HG02970 (cell line): ENCODE data around the gene TRMT1.
"Not testable (repeated sequence)": the region's sequence is repeated elsewhere in the genome, so short reads cannot be mapped to it uniquely, and the experiment has no call there.

Experiments used
- ATAC-seq: cut with Tn5 transposase; IDR thresholded peaks from one replicate; pipeline ENCODE4 v1.9.1; 2021; ENCODE audit warnings: mild to moderate bottlenecking, moderate library complexity, moderate number of reproducible peaks; ENCODE audit not compliant: unreplicated experiment, low FRiP score

The TRMT1 gene

GRCh38 chr19:13150931-13151604 is 34.5 kb upstream of the TRMT1 start:
- ATAC-seq: no peak

- peak; percentile 28 for ATAC-seq
Measured at GRCh38 chr19:13150187-13150930, 33.8 kb upstream of the TRMT1 start, which contains the start of the genes IER2 and STX10. Gene IER2, plus strand, starts transcription at chr19:13150411. Its CDS starts 2,776 bp downstream, at chr19:13153187. Gene STX10, minus strand, starts transcription at chr19:13150375. Its CDS starts 202 bp downstream, at chr19:13150173.

GRCh38 chr19:13149628-13150186 is 33.2 kb upstream of the TRMT1 start:
- ATAC-seq: no peak

- ATAC-seq: not testable (repeated sequence)
Measured at GRCh38 chr19:13149173-13149627, 32.7 kb upstream of the TRMT1 start.

GRCh38 chr19:13146763-13147563 is 30.4 kb upstream of the TRMT1 start:
- ATAC-seq: no peak

GRCh38 chr19:13139633-13140311 is 23.2 kb upstream of the TRMT1 start:
- ATAC-seq: no peak

- no peak for ATAC-seq
Measured at GRCh38 chr19:13138916-13139198, 22.3 kb upstream of the TRMT1 start.

GRCh38 chr19:13138171-13138915 is 21.8 kb upstream of the TRMT1 start:
- no peak for ATAC-seq

- no peak for ATAC-seq
Measured at GRCh38 chr19:13137290-13137794, 20.8 kb upstream of the TRMT1 start.

- ATAC-seq: no peak
Measured at GRCh38 chr19:13135068-13136062, 18.8 kb upstream of the TRMT1 start.

GRCh38 chr19:13134626-13135025 is 18.1 kb upstream of the TRMT1 start:
- no peak for ATAC-seq

- ATAC-seq: no peak
Measured at GRCh38 chr19:13133241-13133870, 16.8 kb upstream of the TRMT1 start.

GRCh38 chr19:13132471-13133180 is 16.1 kb upstream of the TRMT1 start:
- no peak for ATAC-seq

GRCh38 chr19:13130886-13131490 is 14.4 kb upstream of the TRMT1 start:
- ATAC-seq: no peak

GRCh38 chr19:13129384-13129783 is 12.8 kb upstream of the TRMT1 start:
- no peak for ATAC-seq

GRCh38 chr19:13128583-13128982 is 12.0 kb upstream of the TRMT1 start:
- no peak for ATAC-seq
